Activated CD8-positive, alpha-beta memory T cell treated with anti-CD3 and anti-CD28 coated beads, Interleukin-2, amount 10 ng/mL, durations not matched to agents 7 days and 5 days (primary cell): Measurements from ENCODE around the gene BCL3. TPM values are rescaled to one million over a fixed set of nuclear protein-coding genes. Genes with fewer than 3 reads are reported as not detected.
"Not testable (repeated sequence)": the region's sequence is repeated elsewhere in the genome, so short reads cannot be mapped to it uniquely, and the experiment has no call there.

ENCODE experiments used
- ATAC-seq: fragments of 150-1000 bp; cut with Tn5 transposase; one replicate; pipeline ENCODE4 v1.10.0; 2021; ENCODE audit warnings: moderate library complexity
- CTCF ChIA-PET: fragments of 350-600 bp; sonication (Branson Sonifier 250); formaldehyde crosslinking; loops from one replicate; lab custom pipeline; 2021; ENCODE audit warnings: antibody characterized with exemption; lab: Charles Lee
- DNase-seq: peaks from one replicate; pipeline ENCODE4 v3.0.0-alpha.2; 2020
- H3K27ac Mint-ChIP-seq: one replicate; pipeline ENCODE4 v1.8.0; 2021; ENCODE audit warnings: mild to moderate bottlenecking, mixed read lengths
- H3K27me3 Mint-ChIP-seq: one replicate; pipeline ENCODE4 v1.8.0; 2021; ENCODE audit warnings: mixed read lengths
- H3K36me3 Mint-ChIP-seq: one replicate; pipeline ENCODE4 v1.8.0; 2021; ENCODE audit warnings: mild to moderate bottlenecking, mixed read lengths
- H3K4me1 Mint-ChIP-seq: one replicate; pipeline ENCODE4 v1.8.0; 2021; ENCODE audit warnings: mixed read lengths
- H3K4me3 Mint-ChIP-seq: one replicate; pipeline ENCODE4 v1.8.0; 2021; ENCODE audit warnings: mild to moderate bottlenecking, moderate library complexity, mixed read lengths
- H3K9me3 Mint-ChIP-seq: one replicate; pipeline ENCODE4 v1.8.0; 2022; ENCODE audit warnings: low read depth, mixed read lengths
- total RNA-seq, 2 experiments: library from RNA; stranded (reverse); gene quantifications; one replicate each; pipeline ENCODE4 v1.2.3, GENCODE V29; 2021

BCL3 gene
- total RNA-seq, 2 experiments from 2014 or later = 56.3 to 60.3 TPM

GRCh38 chr19:44710483-44710882 is 38.0 kb upstream of the BCL3 start:
- Mint-ChIP-seq H3K27me3 (peaks cover 19% of the 10 kb centered on the region), H3K4me3 (no peak overlapping the region), H3K27ac (no peak overlapping the region), H3K9me3 (peaks cover 8% of the 10 kb centered on the region), H3K4me1 (peaks cover 8% of the 10 kb centered on the region), H3K36me3 (peaks cover 3% of the 10 kb centered on the region)
- CTCF ChIA-PET = interaction anchor here (1.2 kb wide), 1 partner anchor 23 kb away, joined by 3 read pairs; no protein-coding TSS in a partner anchor
- no peak for ATAC-seq
- no peak for DNase-seq

GRCh38 chr19:44712864-44713515 is 35.5 kb upstream of the BCL3 start:
- Mint-ChIP-seq H3K36me3 (peaks cover 9% of the 10 kb centered on the region), H3K4me1 (peaks cover 8% of the 10 kb centered on the region), H3K27me3 (peaks cover 16% of the 10 kb centered on the region), H3K4me3 (no peak overlapping the region), H3K27ac (no peak overlapping the region), H3K9me3 (peaks cover 11% of the 10 kb centered on the region)
- no peak for DNase-seq
- CTCF ChIA-PET = interaction anchor here (0.7 to 4.6 kb wide), 4 partner anchors 10 to 103 kb away, joined by 3 to 34 read pairs (median 6); no protein-coding TSS in a partner anchor
- no peak for ATAC-seq

- no peak for ATAC-seq
- H3K27ac Mint-ChIP-seq = no peak overlapping the region
- H3K9me3 Mint-ChIP-seq = peaks cover 11% of the 10 kb centered on the region
Measured at GRCh38 chr19:44714597-44715169, 33.8 kb upstream of the BCL3 start.

GRCh38 chr19:44717603-44718002 is 30.9 kb upstream of the BCL3 start:
- no peak overlapping the region for H3K4me3 Mint-ChIP-seq
- CTCF ChIA-PET = interaction anchor here (0.6 to 10.2 kb wide), 2 partner anchors 52 to 66 kb away, joined by 3 to 406 read pairs; partner anchors contain the start of gene CBLC
- peaks cover 9% of the 10 kb centered on the region for H3K36me3 Mint-ChIP-seq
- peaks cover 11% of the 10 kb centered on the region for H3K9me3 Mint-ChIP-seq
- DNase-seq (no peak), ATAC-seq (no peak)
- peaks cover 24% of the 10 kb centered on the region for H3K27me3 Mint-ChIP-seq
- H3K27ac Mint-ChIP-seq = no peak overlapping the region
- peaks cover 14% of the 10 kb centered on the region for H3K4me1 Mint-ChIP-seq

More at GRCh38 chr19:44714597-44715169, 33.8 kb upstream of the BCL3 start:
- Mint-ChIP-seq H3K4me1 (peaks cover 8% of the 10 kb centered on the region), H3K27me3 (peaks cover 22% of the 10 kb centered on the region), H3K36me3 (peaks cover 9% of the 10 kb centered on the region), H3K4me3 (no peak overlapping the region)
- CTCF ChIA-PET = interaction anchor here (0.9 to 4.6 kb wide), 3 partner anchors 8 to 55 kb away, joined by 4 to 34 read pairs (median 5); no protein-coding TSS in a partner anchor
- no peak for DNase-seq

- Mint-ChIP-seq H3K36me3 (peaks cover 9% of the 10 kb centered on the region), H3K27ac (no peak overlapping the region)
- CTCF ChIA-PET = interaction anchor here (0.7 to 10.2 kb wide), 4 partner anchors 13 to 118 kb away, joined by 3 to 406 read pairs (median 3); partner anchors contain the start of gene CBLC
Measured at GRCh38 chr19:44718441-44719261, 29.9 kb upstream of the BCL3 start.

GRCh38 chr19:44719262-44719701 is 29.2 kb upstream of the BCL3 start:
- ATAC-seq (no peak), DNase-seq (no peak)
- H3K4me1 Mint-ChIP-seq = peaks cover 30% of the 10 kb centered on the region
- H3K4me3 Mint-ChIP-seq = no peak overlapping the region
- peaks cover 9% of the 10 kb centered on the region for H3K36me3 Mint-ChIP-seq
- peaks cover 18% of the 10 kb centered on the region for H3K27me3 Mint-ChIP-seq
- H3K9me3 Mint-ChIP-seq = peaks cover 11% of the 10 kb centered on the region
- no peak overlapping the region for H3K27ac Mint-ChIP-seq
- CTCF ChIA-PET = interaction anchor here (0.9 to 10.2 kb wide), 3 partner anchors 12 to 64 kb away, joined by 3 to 406 read pairs (median 13); partner anchors contain the start of gene CBLC

More at GRCh38 chr19:44718441-44719261, 29.9 kb upstream of the BCL3 start:
- Mint-ChIP-seq H3K9me3 (peaks cover 11% of the 10 kb centered on the region), H3K27me3 (peaks cover 19% of the 10 kb centered on the region), H3K4me3 (no peak overlapping the region), H3K4me1 (peaks cover 24% of the 10 kb centered on the region)
- ATAC-seq = no peak
- no peak for DNase-seq

GRCh38 chr19:44720396-44720795 is 28.1 kb upstream of the BCL3 start:
- not testable (repeated sequence) for H3K9me3 Mint-ChIP-seq, ATAC-seq, H3K27ac Mint-ChIP-seq, H3K4me3 Mint-ChIP-seq, H3K36me3 Mint-ChIP-seq, DNase-seq
- Mint-ChIP-seq H3K4me1 (peaks cover 37% of the 10 kb centered on the region), H3K27me3 (peaks cover 12% of the 10 kb centered on the region)
- CTCF ChIA-PET = interaction anchor here (2.2 to 10.2 kb wide), 3 partner anchors 13 to 63 kb away, joined by 4 to 406 read pairs (median 13); partner anchors contain the start of gene CBLC

- CTCF ChIA-PET = interaction anchor here (2.2 to 10.2 kb wide), 6 partner anchors 12 to 66 kb away, joined by 4 to 406 read pairs (median 47); partner anchors contain the start of gene CBLC
- Mint-ChIP-seq H3K9me3 (no peaks in the 10 kb centered on the region), H3K27ac (no peak overlapping the region), H3K36me3 (peaks cover 1% of the 10 kb centered on the region), H3K4me1 (peaks cover 39% of the 10 kb centered on the region), H3K27me3 (peaks cover 11% of the 10 kb centered on the region), H3K4me3 (no peak overlapping the region)
- ATAC-seq (no peak), DNase-seq (no peak)
Measured at GRCh38 chr19:44720945-44721344, 27.6 kb upstream of the BCL3 start.

GRCh38 chr19:44721369-44721768 is 27.1 kb upstream of the BCL3 start:
- peaks cover 39% of the 10 kb centered on the region for H3K4me1 Mint-ChIP-seq
- not testable (repeated sequence) for ATAC-seq, H3K9me3 Mint-ChIP-seq, H3K36me3 Mint-ChIP-seq, H3K27ac Mint-ChIP-seq, H3K4me3 Mint-ChIP-seq, DNase-seq
- CTCF ChIA-PET = interaction anchor here (1.3 to 10.2 kb wide), 11 partner anchors 8 to 123 kb away, joined by 4 to 406 read pairs (median 13); partner anchors contain the start of gene CBLC
- H3K27me3 Mint-ChIP-seq = peaks cover 11% of the 10 kb centered on the region

GRCh38 chr19:44722131-44723121 is 26.1 kb upstream of the BCL3 start:
- peaks cover 39% of the 10 kb centered on the region for H3K4me1 Mint-ChIP-seq
- ATAC-seq (no peak), DNase-seq (peak; percentile 46)
- no peaks in the 10 kb centered on the region for H3K36me3 Mint-ChIP-seq
- peak overlapping the region; percentile 28 for H3K27ac Mint-ChIP-seq
- CTCF ChIA-PET = interaction anchor here (0.6 to 10.2 kb wide), 19 partner anchors 9 to 128 kb away, joined by 3 to 406 read pairs (median 7); partner anchors contain the start of genes CBLC and NECTIN2
- peaks cover 11% of the 10 kb centered on the region for H3K27me3 Mint-ChIP-seq
- no peaks in the 10 kb centered on the region for H3K9me3 Mint-ChIP-seq
- H3K4me3 Mint-ChIP-seq = no peak overlapping the region

- Mint-ChIP-seq H3K4me1 (peaks cover 48% of the 10 kb centered on the region), H3K36me3 (no peaks in the 10 kb centered on the region), H3K4me3 (no peak overlapping the region), H3K27me3 (peaks cover 7% of the 10 kb centered on the region), H3K9me3 (no peaks in the 10 kb centered on the region), H3K27ac (no peak overlapping the region)
- ATAC-seq (peak; percentile 76), DNase-seq (no peak)
- CTCF ChIA-PET = interaction anchor here (0.6 to 10.2 kb wide), 40 partner anchors 10 to 229 kb away, joined by 3 to 406 read pairs (median 6); partner anchors contain the start of genes CBLC, NECTIN2 and TOMM40
Measured at GRCh38 chr19:44723299-44723951, 25.1 kb upstream of the BCL3 start.
